Activated T-cell treated with anti-CD3 and anti-CD28 coated beads for 4 hours (primary cell): ENCODE data around the gene DISP2.

Source experiments
- DNase-seq: peaks from one replicate; pipeline ENCODE4 v3.0.0-alpha.2; 2020

The DISP2 gene

GRCh38 chr15:40329804-40330203, 28.2 kb upstream of the DISP2 start:
- DNase-seq = no peak

GRCh38 chr15:40330368-40330836, 27.6 kb upstream of the DISP2 start:
- no peak for DNase-seq

GRCh38 chr15:40331026-40331425, 27.0 kb upstream of the DISP2 start:
- no peak for DNase-seq

- no peak for DNase-seq
These were observed 26.4 kb upstream of the DISP2 start for GRCh38 chr15:40331637-40332036.

- no peak for DNase-seq
These were observed 25.8 kb upstream of the DISP2 start for GRCh38 chr15:40332113-40332781.

GRCh38 chr15:40333922-40334492, 24.0 kb upstream of the DISP2 start:
- DNase-seq = no peak

GRCh38 chr15:40334541-40334940, 23.5 kb upstream of the DISP2 start:
- no peak for DNase-seq

GRCh38 chr15:40334941-40335795, 22.9 kb upstream of the DISP2 start:
- no peak for DNase-seq

- DNase-seq = no peak
These were observed 21.9 kb upstream of the DISP2 start for GRCh38 chr15:40335938-40336743.

- no peak for DNase-seq
These were observed 21.3 kb upstream of the DISP2 start for GRCh38 chr15:40336744-40337122.

- DNase-seq = no peak
These were observed 20.4 kb upstream of the DISP2 start for GRCh38 chr15:40337597-40337996.

- peak; percentile 70 for DNase-seq
These were observed 19.9 kb upstream of the DISP2 start for GRCh38 chr15:40338041-40338657.

GRCh38 chr15:40338921-40339620, 18.9 kb upstream of the DISP2 start:
- DNase-seq = no peak

GRCh38 chr15:40339621-40339945, 18.4 kb upstream of the DISP2 start:
- no peak for DNase-seq

GRCh38 chr15:40340038-40340739, 17.8 kb upstream of the DISP2 start:
- no peak for DNase-seq

- DNase-seq = no peak
These were observed 17.1 kb upstream of the DISP2 start, which contains the start of gene CCDC9B for GRCh38 chr15:40340740-40341400. TSS of gene CCDC9B (minus strand) at chr15:40340939. CDS start at chr15:40340819, 120 bp downstream.

- DNase-seq = no peak
These were observed 15.4 kb upstream of the DISP2 start for GRCh38 chr15:40342416-40343320.

GRCh38 chr15:40343512-40343911, 14.5 kb upstream of the DISP2 start:
- no peak for DNase-seq

GRCh38 chr15:40344217-40344616, 13.8 kb upstream of the DISP2 start:
- no peak for DNase-seq
